Spleen (tissue), 7 donors: ENCODE results near the gene INPP4B.

Source experiments
- POLR2A ChIP-seq, 3 donors: fragments of 450-650 bp; IDR thresholded peaks; one replicate each; pipeline ENCODE4 v1.5.1; 2017; ENCODE audit warnings: antibody characterized with exemption in 3 of 3, mild to moderate bottlenecking in 1 of 3
- TF ChIP-seq, protein P1 (sequence below), 11 experiments: fragments of 200-600 bp in 7 of 11; fragments of 450-650 bp in 4 of 11; sonication (generic) in 4 of 11; IDR thresholded peaks in 8 of 11; conservative IDR thresholded peaks in 3 of 11; 1 replicate in 7 of 11; 2 replicates in 4 of 11; pipeline versions ENCODE4 v1.4.0 to v1.8.0; 2016 to 2021; ENCODE audit warnings: antibody characterized with exemption in 11 of 11, inconsistent platforms in 4 of 11, mild to moderate bottlenecking in 1 of 11
- donor health status: DM: no; HTN: no; CAD: no; lungs with moderate emphysema.
- donor health status: DM: no; HTN: no; CAD: no.
- donor health status: DM: no; HTN: no; CAD: no.

DNA sequence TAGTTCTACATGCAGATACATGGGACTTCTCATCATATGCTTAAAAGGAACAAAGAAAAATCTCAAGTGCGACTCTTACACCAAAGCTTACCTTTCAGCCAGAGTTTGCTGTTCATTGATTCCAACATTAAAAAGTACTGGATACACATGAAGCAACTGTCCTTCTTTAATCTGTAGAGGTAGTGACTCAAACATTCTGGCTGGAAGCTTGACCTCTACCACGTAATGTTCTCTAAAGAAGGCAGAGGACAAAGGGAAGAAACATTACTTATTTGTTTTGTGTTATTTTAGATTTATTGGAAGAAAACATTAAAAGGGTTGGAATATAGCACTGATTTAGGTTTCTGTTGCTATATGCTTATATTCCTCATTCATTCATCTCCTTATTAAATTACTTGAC, 733.6 kb downstream of the INPP4B start:
- TF ChIP-seq, protein P1, sequence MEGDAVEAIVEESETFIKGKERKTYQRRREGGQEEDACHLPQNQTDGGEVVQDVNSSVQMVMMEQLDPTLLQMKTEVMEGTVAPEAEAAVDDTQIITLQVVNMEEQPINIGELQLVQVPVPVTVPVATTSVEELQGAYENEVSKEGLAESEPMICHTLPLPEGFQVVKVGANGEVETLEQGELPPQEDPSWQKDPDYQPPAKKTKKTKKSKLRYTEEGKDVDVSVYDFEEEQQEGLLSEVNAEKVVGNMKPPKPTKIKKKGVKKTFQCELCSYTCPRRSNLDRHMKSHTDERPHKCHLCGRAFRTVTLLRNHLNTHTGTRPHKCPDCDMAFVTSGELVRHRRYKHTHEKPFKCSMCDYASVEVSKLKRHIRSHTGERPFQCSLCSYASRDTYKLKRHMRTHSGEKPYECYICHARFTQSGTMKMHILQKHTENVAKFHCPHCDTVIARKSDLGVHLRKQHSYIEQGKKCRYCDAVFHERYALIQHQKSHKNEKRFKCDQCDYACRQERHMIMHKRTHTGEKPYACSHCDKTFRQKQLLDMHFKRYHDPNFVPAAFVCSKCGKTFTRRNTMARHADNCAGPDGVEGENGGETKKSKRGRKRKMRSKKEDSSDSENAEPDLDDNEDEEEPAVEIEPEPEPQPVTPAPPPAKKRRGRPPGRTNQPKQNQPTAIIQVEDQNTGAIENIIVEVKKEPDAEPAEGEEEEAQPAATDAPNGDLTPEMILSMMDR (IDR thresholded peaks at IDR 0.05 in 8 of 11, conservative IDR thresholded peaks at IDR 0.05 in 3 of 11) = no peak
- TF ChIP-seq POLR2A (IDR thresholded peaks at IDR 0.05) = no peak
